CD4-positive, alpha-beta T cell treated with Interleukin-4 for 1 hour (primary cell): ENCODE data around the gene FXYD1.

Source experiments
- DNase-seq, 2 donors: peaks; one replicate each; pipeline ENCODE4 v3.0.0-alpha.2; 2020 to 2022

FXYD1 gene

GRCh38 chr19:35165200-35166058 is 26.8 kb downstream of the FXYD1 start:
- DNase-seq: no peak

- DNase-seq: no peak
These were observed 27.8 kb downstream of the FXYD1 start for GRCh38 chr19:35166100-35167063.

GRCh38 chr19:35167251-35168119 is 28.9 kb downstream of the FXYD1 start:
- DNase-seq: no peak

- DNase-seq: no peak
These were observed 29.6 kb downstream of the FXYD1 start for GRCh38 chr19:35168196-35168595.

- DNase-seq: no peak
These were observed 30.8 kb downstream of the FXYD1 start for GRCh38 chr19:35169221-35169995.

GRCh38 chr19:35170359-35171061 is 31.9 kb downstream of the FXYD1 start:
- DNase-seq: no peak

- peak in 1 of 2 donors; percentile 18 for DNase-seq
These were observed 33.1 kb downstream of the FXYD1 start for GRCh38 chr19:35171730-35172129.

GRCh38 chr19:35174226-35174625 is 35.6 kb downstream of the FXYD1 start:
- no peak for DNase-seq

- DNase-seq: no peak
These were observed 37.6 kb downstream of the FXYD1 start for GRCh38 chr19:35176181-35176570.

- no peak for DNase-seq
These were observed 39.0 kb downstream of the FXYD1 start for GRCh38 chr19:35177377-35178274.

- DNase-seq: no peak
These were observed 40.1 kb downstream of the FXYD1 start for GRCh38 chr19:35178701-35179100.

- DNase-seq: no peak
These were observed 41.2 kb downstream of the FXYD1 start for GRCh38 chr19:35179830-35180229.

GRCh38 chr19:35181387-35181786 is 42.8 kb downstream of the FXYD1 start:
- DNase-seq: no peak

GRCh38 chr19:35184267-35184666 is 45.6 kb downstream of the FXYD1 start:
- DNase-seq: no peak

GRCh38 chr19:35184884-35185283 is 46.3 kb downstream of the FXYD1 start:
- no peak for DNase-seq
